GM23338 (cell line): ENCODE measurements around the gene EPGN.

Experiments
- CREB1 ChIP-seq: fragments of 250-450 bp; sonication (Bioruptor Pico); IDR thresholded peaks from 2 replicates; pipeline ENCODE4 v1.5.0; 2020; ENCODE audit warnings: low read depth, mild to moderate bottlenecking, moderate library complexity
- EZH2 ChIP-seq: fragments of 200-600 bp; sonication (generic); IDR thresholded peaks from one replicate; pipeline ENCODE4 v1.8.0; 2017; ENCODE audit warnings: antibody characterized with exemption, mild to moderate bottlenecking, low read depth; ENCODE audit not compliant: unreplicated experiment
- EZH2phosphoT487 ChIP-seq: fragments of 200-600 bp; sonication (generic); IDR thresholded peaks from one replicate; pipeline ENCODE4 v1.8.1; 2018; ENCODE audit warnings: antibody characterized with exemption; ENCODE audit not compliant: unreplicated experiment
- JUNB ChIP-seq: IDR thresholded peaks from one replicate; pipeline ENCODE4 v1.6.1; 2016; ENCODE audit warnings: antibody characterized with exemption; ENCODE audit not compliant: unreplicated experiment
- POLR2AphosphoS5 ChIP-seq: IDR thresholded peaks from 2 replicates; pipeline ENCODE4 v1.6.1; 2016; ENCODE audit warnings: antibody characterized with exemption, low read depth
- STAT1 ChIP-seq: IDR thresholded peaks from one replicate; pipeline ENCODE4 v1.6.1; 2016; ENCODE audit warnings: antibody characterized with exemption; ENCODE audit not compliant: unreplicated experiment
- ZNF114 ChIP-seq: fragments of 250-450 bp; sonication (Bioruptor Pico); IDR thresholded peaks from 2 replicates; pipeline ENCODE4 v1.5.0; 2020; ENCODE audit warnings: mild to moderate bottlenecking, moderate library complexity
- ZNF331 ChIP-seq: fragments of 250-450 bp; sonication (Bioruptor Pico); IDR thresholded peaks from 2 replicates; pipeline ENCODE4 v1.5.0; 2020; ENCODE audit warnings: low read depth, mild to moderate bottlenecking, moderate library complexity
- TF ChIP-seq, protein P1 (sequence below), 2 experiments: fragments of 200-600 bp in 1 of 2; sonication (generic) in 1 of 2; conservative IDR thresholded peaks; 2 replicates each; pipeline versions ENCODE4 v1.5.1 to v1.6.1; 2016 to 2017; ENCODE audit warnings: antibody characterized with exemption in 2 of 2, low read depth in 2 of 2, mild to moderate bottlenecking in 2 of 2, moderate library complexity in 1 of 2
- TF ChIP-seq, protein P2 (sequence below): IDR thresholded peaks from one replicate; pipeline ENCODE4 v1.6.1; 2018; ENCODE audit warnings: antibody characterized with exemption; ENCODE audit not compliant: unreplicated experiment
- TF ChIP-seq, protein P3 (sequence below): IDR thresholded peaks from 2 replicates; pipeline ENCODE4 v1.6.1; 2016; ENCODE audit warnings: antibody characterized with exemption
- TF ChIP-seq, protein P4 (sequence below): fragments of 250-450 bp; sonication (Bioruptor Pico); IDR thresholded peaks from 2 replicates; pipeline ENCODE4 v1.5.0; 2020; ENCODE audit warnings: mild to moderate bottlenecking, moderate library complexity

DNA sequence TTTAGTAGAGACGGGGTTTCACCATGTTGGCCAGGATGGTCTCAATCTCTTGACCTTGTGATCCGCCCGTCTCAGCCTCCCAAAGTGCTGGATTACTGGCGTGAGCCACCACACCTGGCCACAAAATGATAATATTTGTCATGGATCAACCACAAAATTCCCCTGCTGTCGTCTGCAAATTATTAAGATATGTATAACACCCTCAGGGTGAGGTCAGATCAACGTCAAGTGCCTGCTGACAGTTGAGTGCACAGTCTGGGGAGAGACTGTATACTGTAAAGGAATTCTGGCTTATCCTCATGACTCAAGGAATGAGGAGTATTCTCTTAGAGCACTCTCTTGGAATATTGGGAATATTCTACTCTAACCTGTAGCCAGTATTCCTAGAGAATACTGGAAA lies 11.2 kb downstream of the EPGN start:
- TF ChIP-seq, protein P1, sequence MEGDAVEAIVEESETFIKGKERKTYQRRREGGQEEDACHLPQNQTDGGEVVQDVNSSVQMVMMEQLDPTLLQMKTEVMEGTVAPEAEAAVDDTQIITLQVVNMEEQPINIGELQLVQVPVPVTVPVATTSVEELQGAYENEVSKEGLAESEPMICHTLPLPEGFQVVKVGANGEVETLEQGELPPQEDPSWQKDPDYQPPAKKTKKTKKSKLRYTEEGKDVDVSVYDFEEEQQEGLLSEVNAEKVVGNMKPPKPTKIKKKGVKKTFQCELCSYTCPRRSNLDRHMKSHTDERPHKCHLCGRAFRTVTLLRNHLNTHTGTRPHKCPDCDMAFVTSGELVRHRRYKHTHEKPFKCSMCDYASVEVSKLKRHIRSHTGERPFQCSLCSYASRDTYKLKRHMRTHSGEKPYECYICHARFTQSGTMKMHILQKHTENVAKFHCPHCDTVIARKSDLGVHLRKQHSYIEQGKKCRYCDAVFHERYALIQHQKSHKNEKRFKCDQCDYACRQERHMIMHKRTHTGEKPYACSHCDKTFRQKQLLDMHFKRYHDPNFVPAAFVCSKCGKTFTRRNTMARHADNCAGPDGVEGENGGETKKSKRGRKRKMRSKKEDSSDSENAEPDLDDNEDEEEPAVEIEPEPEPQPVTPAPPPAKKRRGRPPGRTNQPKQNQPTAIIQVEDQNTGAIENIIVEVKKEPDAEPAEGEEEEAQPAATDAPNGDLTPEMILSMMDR (conservative IDR thresholded peaks at IDR 0.05; ENCODE audit: low read depth in 2 of 2), result no peak
- TF ChIP-seq EZH2 (no peak), JUNB (no peak), POLR2AphosphoS5 (no peak), EZH2phosphoT487 (no peak), CREB1 (CRISPR knock-in tag) (no peak), STAT1 (no peak), ZNF331 (no peak), ZNF114 (no peak)
- TF ChIP-seq, protein P2, sequence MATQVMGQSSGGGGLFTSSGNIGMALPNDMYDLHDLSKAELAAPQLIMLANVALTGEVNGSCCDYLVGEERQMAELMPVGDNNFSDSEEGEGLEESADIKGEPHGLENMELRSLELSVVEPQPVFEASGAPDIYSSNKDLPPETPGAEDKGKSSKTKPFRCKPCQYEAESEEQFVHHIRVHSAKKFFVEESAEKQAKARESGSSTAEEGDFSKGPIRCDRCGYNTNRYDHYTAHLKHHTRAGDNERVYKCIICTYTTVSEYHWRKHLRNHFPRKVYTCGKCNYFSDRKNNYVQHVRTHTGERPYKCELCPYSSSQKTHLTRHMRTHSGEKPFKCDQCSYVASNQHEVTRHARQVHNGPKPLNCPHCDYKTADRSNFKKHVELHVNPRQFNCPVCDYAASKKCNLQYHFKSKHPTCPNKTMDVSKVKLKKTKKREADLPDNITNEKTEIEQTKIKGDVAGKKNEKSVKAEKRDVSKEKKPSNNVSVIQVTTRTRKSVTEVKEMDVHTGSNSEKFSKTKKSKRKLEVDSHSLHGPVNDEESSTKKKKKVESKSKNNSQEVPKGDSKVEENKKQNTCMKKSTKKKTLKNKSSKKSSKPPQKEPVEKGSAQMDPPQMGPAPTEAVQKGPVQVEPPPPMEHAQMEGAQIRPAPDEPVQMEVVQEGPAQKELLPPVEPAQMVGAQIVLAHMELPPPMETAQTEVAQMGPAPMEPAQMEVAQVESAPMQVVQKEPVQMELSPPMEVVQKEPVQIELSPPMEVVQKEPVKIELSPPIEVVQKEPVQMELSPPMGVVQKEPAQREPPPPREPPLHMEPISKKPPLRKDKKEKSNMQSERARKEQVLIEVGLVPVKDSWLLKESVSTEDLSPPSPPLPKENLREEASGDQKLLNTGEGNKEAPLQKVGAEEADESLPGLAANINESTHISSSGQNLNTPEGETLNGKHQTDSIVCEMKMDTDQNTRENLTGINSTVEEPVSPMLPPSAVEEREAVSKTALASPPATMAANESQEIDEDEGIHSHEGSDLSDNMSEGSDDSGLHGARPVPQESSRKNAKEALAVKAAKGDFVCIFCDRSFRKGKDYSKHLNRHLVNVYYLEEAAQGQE, result no peak
- TF ChIP-seq, protein P3, sequence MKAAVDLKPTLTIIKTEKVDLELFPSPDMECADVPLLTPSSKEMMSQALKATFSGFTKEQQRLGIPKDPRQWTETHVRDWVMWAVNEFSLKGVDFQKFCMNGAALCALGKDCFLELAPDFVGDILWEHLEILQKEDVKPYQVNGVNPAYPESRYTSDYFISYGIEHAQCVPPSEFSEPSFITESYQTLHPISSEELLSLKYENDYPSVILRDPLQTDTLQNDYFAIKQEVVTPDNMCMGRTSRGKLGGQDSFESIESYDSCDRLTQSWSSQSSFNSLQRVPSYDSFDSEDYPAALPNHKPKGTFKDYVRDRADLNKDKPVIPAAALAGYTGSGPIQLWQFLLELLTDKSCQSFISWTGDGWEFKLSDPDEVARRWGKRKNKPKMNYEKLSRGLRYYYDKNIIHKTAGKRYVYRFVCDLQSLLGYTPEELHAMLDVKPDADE, result no peak
- TF ChIP-seq, protein P4, sequence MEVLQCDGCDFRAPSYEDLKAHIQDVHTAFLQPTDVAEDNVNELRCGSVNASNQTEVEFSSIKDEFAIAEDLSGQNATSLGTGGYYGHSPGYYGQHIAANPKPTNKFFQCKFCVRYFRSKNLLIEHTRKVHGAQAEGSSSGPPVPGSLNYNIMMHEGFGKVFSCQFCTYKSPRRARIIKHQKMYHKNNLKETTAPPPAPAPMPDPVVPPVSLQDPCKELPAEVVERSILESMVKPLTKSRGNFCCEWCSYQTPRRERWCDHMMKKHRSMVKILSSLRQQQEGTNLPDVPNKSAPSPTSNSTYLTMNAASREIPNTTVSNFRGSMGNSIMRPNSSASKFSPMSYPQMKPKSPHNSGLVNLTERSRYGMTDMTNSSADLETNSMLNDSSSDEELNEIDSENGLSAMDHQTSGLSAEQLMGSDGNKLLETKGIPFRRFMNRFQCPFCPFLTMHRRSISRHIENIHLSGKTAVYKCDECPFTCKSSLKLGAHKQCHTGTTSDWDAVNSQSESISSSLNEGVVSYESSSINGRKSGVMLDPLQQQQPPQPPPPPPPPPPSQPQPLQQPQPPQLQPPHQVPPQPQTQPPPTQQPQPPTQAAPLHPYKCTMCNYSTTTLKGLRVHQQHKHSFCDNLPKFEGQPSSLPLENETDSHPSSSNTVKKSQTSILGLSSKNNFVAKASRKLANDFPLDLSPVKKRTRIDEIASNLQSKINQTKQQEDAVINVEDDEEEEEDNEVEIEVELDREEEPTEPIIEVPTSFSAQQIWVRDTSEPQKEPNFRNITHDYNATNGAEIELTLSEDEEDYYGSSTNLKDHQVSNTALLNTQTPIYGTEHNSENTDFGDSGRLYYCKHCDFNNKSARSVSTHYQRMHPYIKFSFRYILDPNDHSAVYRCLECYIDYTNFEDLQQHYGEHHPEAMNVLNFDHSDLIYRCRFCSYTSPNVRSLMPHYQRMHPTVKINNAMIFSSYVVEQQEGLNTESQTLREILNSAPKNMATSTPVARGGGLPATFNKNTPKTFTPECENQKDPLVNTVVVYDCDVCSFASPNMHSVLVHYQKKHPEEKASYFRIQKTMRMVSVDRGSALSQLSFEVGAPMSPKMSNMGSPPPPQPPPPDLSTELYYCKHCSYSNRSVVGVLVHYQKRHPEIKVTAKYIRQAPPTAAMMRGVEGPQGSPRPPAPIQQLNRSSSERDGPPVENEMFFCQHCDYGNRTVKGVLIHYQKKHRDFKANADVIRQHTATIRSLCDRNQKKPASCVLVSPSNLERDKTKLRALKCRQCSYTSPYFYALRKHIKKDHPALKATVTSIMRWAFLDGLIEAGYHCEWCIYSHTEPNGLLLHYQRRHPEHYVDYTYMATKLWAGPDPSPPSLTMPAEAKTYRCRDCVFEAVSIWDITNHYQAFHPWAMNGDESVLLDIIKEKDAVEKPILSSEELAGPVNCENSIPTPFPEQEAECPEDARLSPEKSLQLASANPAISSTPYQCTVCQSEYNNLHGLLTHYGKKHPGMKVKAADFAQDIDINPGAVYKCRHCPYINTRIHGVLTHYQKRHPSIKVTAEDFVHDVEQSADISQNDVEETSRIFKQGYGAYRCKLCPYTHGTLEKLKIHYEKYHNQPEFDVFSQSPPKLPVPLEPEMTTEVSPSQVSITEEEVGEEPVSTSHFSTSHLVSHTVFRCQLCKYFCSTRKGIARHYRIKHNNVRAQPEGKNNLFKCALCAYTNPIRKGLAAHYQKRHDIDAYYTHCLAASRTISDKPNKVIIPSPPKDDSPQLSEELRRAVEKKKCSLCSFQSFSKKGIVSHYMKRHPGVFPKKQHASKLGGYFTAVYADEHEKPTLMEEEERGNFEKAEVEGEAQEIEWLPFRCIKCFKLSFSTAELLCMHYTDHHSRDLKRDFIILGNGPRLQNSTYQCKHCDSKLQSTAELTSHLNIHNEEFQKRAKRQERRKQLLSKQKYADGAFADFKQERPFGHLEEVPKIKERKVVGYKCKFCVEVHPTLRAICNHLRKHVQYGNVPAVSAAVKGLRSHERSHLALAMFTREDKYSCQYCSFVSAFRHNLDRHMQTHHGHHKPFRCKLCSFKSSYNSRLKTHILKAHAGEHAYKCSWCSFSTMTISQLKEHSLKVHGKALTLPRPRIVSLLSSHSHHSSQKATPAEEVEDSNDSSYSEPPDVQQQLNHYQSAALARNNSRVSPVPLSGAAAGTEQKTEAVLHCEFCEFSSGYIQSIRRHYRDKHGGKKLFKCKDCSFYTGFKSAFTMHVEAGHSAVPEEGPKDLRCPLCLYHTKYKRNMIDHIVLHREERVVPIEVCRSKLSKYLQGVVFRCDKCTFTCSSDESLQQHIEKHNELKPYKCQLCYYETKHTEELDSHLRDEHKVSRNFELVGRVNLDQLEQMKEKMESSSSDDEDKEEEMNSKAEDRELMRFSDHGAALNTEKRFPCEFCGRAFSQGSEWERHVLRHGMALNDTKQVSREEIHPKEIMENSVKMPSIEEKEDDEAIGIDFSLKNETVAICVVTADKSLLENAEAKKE (CRISPR knock-in tag), result no peak
